H1 (cell line): ENCODE measurements around the gene FAM83B. TPM values are rescaled to one million over a fixed set of nuclear protein-coding genes. Genes with fewer than 3 reads are reported as not detected.

Experiments used
- CTCF ChIA-PET: fragments of 300-600 bp; sonication (Branson Sonifier 250); formaldehyde crosslinking; loops from one replicate; lab custom pipeline; 2021; ENCODE audit not compliant: partially characterized antibody; lab: Charles Lee
- POLR2A ChIA-PET: fragments of 300-600 bp; sonication (Branson Sonifier 250); formaldehyde crosslinking; loops from one replicate; lab custom pipeline; 2021; ENCODE audit warnings: inconsistent platforms; ENCODE audit not compliant: partially characterized antibody; lab: Charles Lee
- DNase-seq, 2 experiments: peaks; one replicate each; pipeline versions ENCODE4 v3.0.0 to v3.0.0-alpha.2; 2010 to 2022; ENCODE audit warnings: low spot score in 2 of 2, low read depth in 1 of 2, mixed read lengths in 1 of 2
- FAIRE-seq: peaks from 2 replicates; lab custom pipeline; 2011; peaks lifted over from hg19 to GRCh38; lab: Jason Lieb, UNC
- H2AFZ ChIP-seq: 2 replicates; pipeline ENCODE4 v1.8.1; 2012; ENCODE audit warnings: low read length, inconsistent platforms
- H2AK5ac ChIP-seq: 2 replicates; pipeline ENCODE4 v1.6.1; 2013; ENCODE audit warnings: low read depth, low read length
- H2BK120ac ChIP-seq: replicated peaks from 2 replicates; pipeline ENCODE3; 2013; ENCODE audit warnings: low read depth, low read length, inconsistent platforms
- H2BK12ac ChIP-seq: 2 replicates; pipeline ENCODE4 v1.6.1; 2013; ENCODE audit warnings: low read depth, low read length
- H2BK15ac ChIP-seq: 2 replicates; pipeline ENCODE4 v1.6.1; 2013; ENCODE audit warnings: low read length
- H2BK20ac ChIP-seq: 2 replicates; pipeline ENCODE4 v1.6.1; 2013; ENCODE audit warnings: low read length
- H2BK5ac ChIP-seq: 2 replicates; pipeline ENCODE4 v1.6.1; 2013; ENCODE audit warnings: low read depth, low read length
- H3K14ac ChIP-seq: 2 replicates; pipeline ENCODE4 v1.6.1; 2013; ENCODE audit warnings: inconsistent platforms; ENCODE audit not compliant: insufficient read length
- H3K18ac ChIP-seq: 2 replicates; pipeline ENCODE4 v1.6.1; 2013; ENCODE audit warnings: low read length; ENCODE audit errors: extremely low read depth
- H3K23ac ChIP-seq: 2 replicates; pipeline ENCODE4 v1.6.1; 2013; ENCODE audit warnings: inconsistent platforms; ENCODE audit not compliant: insufficient read length
- H3K23me2 ChIP-seq: 2 replicates; pipeline ENCODE4 v1.6.1; 2013; ENCODE audit warnings: low read depth, low read length
- H3K27ac ChIP-seq: 2 replicates; pipeline ENCODE4 v1.6.1; 2011; ENCODE audit warnings: low read depth, low read length, inconsistent platforms
- H3K27me3 ChIP-seq, 4 experiments: replicated peaks in 1 of 4; 1 replicate in 1 of 4; 2 replicates in 3 of 4; pipeline versions ENCODE4 v1.6.1 to v1.8.1; 2011 to 2013; ENCODE audit warnings: low read length in 3 of 4, mild to moderate bottlenecking in 3 of 4, inconsistent platforms in 2 of 4, mixed read lengths in 2 of 4, moderate library complexity in 1 of 4; ENCODE audit not compliant: control insufficient read depth in 3 of 4, insufficient read depth in 3 of 4; ENCODE audit errors: extremely low read depth in 1 of 4
- H3K36me3 ChIP-seq, 4 experiments: 2 replicates each; pipeline versions ENCODE4 v1.6.1 to v1.8.1; 2011 to 2013; ENCODE audit warnings: mild to moderate bottlenecking in 4 of 4, low read length in 3 of 4, moderate library complexity in 2 of 4, control low read depth in 1 of 4, inconsistent platforms in 1 of 4; ENCODE audit not compliant: insufficient read depth in 4 of 4, control insufficient read depth in 2 of 4
- H3K4ac ChIP-seq: replicated peaks from 2 replicates; pipeline ENCODE3; 2013; ENCODE audit warnings: low read length, low read depth, mixed read lengths, inconsistent platforms; ENCODE audit not compliant: insufficient read length
- H3K4me1 ChIP-seq, 4 experiments: replicated peaks in 1 of 4; 1 replicate in 1 of 4; 2 replicates in 3 of 4; pipeline versions ENCODE4 v1.6.1 to v1.8.1; 2011 to 2013; ENCODE audit warnings: low read length in 3 of 4, inconsistent platforms in 2 of 4, mixed read lengths in 1 of 4; ENCODE audit not compliant: insufficient read depth in 4 of 4, control insufficient read depth in 3 of 4
- H3K4me2 ChIP-seq, 2 experiments: 2 replicates each; pipeline versions ENCODE4 v1.6.1 to v1.8.1; 2011 to 2013; ENCODE audit warnings: low read depth in 2 of 2, low read length in 2 of 2, control low read depth in 1 of 2, inconsistent platforms in 1 of 2, mild to moderate bottlenecking in 1 of 2; ENCODE audit not compliant: insufficient read depth in 1 of 2
- H3K4me3 ChIP-seq, 4 experiments: fragments of 200-600, 300-600 bp in 1 of 4; sonication (generic), shearing (Covaris generic), sonication (Bioruptor Twin) in 1 of 4; 2 replicates each; pipeline versions ENCODE4 v1.5.1 to v1.8.1; 2011 to 2016; ENCODE audit warnings: low read length in 4 of 4, low read depth in 3 of 4, control low read depth in 2 of 4, inconsistent platforms in 2 of 4, mild to moderate bottlenecking in 2 of 4, mixed read lengths in 1 of 4, moderate library complexity in 1 of 4; ENCODE audit not compliant: insufficient read depth in 2 of 4; ENCODE audit errors: extremely low read depth in 1 of 4
- H3K56ac ChIP-seq: replicated peaks from 2 replicates; pipeline ENCODE3; 2013; ENCODE audit warnings: low read depth, mild to moderate bottlenecking, mixed read lengths, low read length, inconsistent platforms; ENCODE audit not compliant: insufficient read length
- H3K79me1 ChIP-seq: 2 replicates; pipeline ENCODE4 v1.6.1; 2013; ENCODE audit warnings: low read depth, low read length, control low read depth
- H3K79me2 ChIP-seq, 2 experiments: 2 replicates each; pipeline versions ENCODE4 v1.6.1 to v1.8.1; 2012 to 2013; ENCODE audit warnings: low read length in 2 of 2, mild to moderate bottlenecking in 2 of 2, inconsistent platforms in 1 of 2; ENCODE audit not compliant: insufficient read depth in 2 of 2, control insufficient read depth in 1 of 2
- H3K9ac ChIP-seq, 4 experiments: replicated peaks in 1 of 4; 1 replicate in 1 of 4; 2 replicates in 3 of 4; pipeline versions ENCODE4 v1.6.1 to v1.8.1; 2011 to 2013; ENCODE audit warnings: low read depth in 3 of 4, low read length in 3 of 4, control low read depth in 2 of 4, mild to moderate bottlenecking in 2 of 4, moderate library complexity in 2 of 4, inconsistent platforms in 1 of 4; ENCODE audit errors: extremely low read depth in 1 of 4
- H3K9me3 ChIP-seq, 2 experiments: 2 replicates each; pipeline versions ENCODE4 v1.6.1 to v1.8.1; 2012 to 2013; ENCODE audit warnings: mild to moderate bottlenecking in 2 of 2, moderate library complexity in 2 of 2, control low read depth in 1 of 2, inconsistent platforms in 1 of 2, low read depth in 1 of 2, low read length in 1 of 2, mixed read lengths in 1 of 2; ENCODE audit not compliant: insufficient read depth in 2 of 2
- H4K20me1 ChIP-seq, 2 experiments: replicated peaks in 1 of 2; 2 replicates each; pipeline versions ENCODE3 to v1.8.1; 2011 to 2013; ENCODE audit warnings: inconsistent platforms in 2 of 2, low read length in 2 of 2, mild to moderate bottlenecking in 1 of 2; ENCODE audit not compliant: insufficient read depth in 2 of 2, control insufficient read depth in 1 of 2
- H4K5ac ChIP-seq: 2 replicates; pipeline ENCODE4 v1.6.1; 2013; ENCODE audit warnings: low read length, low read depth, mixed read lengths, inconsistent platforms; ENCODE audit not compliant: insufficient read length
- H4K8ac ChIP-seq: 2 replicates; pipeline ENCODE4 v1.8.0; 2013; ENCODE audit warnings: mild to moderate bottlenecking, moderate library complexity, low read length, inconsistent platforms; ENCODE audit not compliant: insufficient read depth; ENCODE audit errors: extremely low read depth
- H4K91ac ChIP-seq: replicated peaks from 2 replicates; pipeline ENCODE3; 2013; ENCODE audit warnings: low read length, mixed read lengths, inconsistent platforms; ENCODE audit not compliant: insufficient read length
- CTCF ChIP-seq, 3 experiments: IDR thresholded peaks; 1 replicate in 2 of 3; 2 replicates in 1 of 3; pipeline versions ENCODE4 v1.5.1 to v1.6.1; 2011; ENCODE audit warnings: low read length in 3 of 3, mild to moderate bottlenecking in 3 of 3, inconsistent platforms in 2 of 3, low read depth in 1 of 3, moderate library complexity in 1 of 3; ENCODE audit not compliant: insufficient read depth in 1 of 3; ENCODE audit errors: control extremely low read depth in 1 of 3
- FOSL1 ChIP-seq: IDR thresholded peaks from 2 replicates; pipeline ENCODE4 v1.6.1; 2011; ENCODE audit warnings: mild to moderate bottlenecking, low read depth, low read length, moderate library complexity; ENCODE audit not compliant: insufficient read depth
- HDAC2 ChIP-seq, 2 experiments: fragments of 300-600 bp in 1 of 2; sonication (generic) in 1 of 2; IDR thresholded peaks; 2 replicates each; pipeline ENCODE4 v1.6.1; 2011 to 2012; ENCODE audit warnings: low read depth in 2 of 2, low read length in 2 of 2, mild to moderate bottlenecking in 2 of 2, moderate library complexity in 2 of 2, borderline replicate concordance in 1 of 2, inconsistent platforms in 1 of 2
- RAD21 ChIP-seq, 2 experiments: IDR thresholded peaks in 1 of 2; conservative IDR thresholded peaks in 1 of 2; 2 replicates each; pipeline ENCODE4 v1.6.1; 2011; ENCODE audit warnings: low read depth in 2 of 2, low read length in 2 of 2, improper control_type of control experiment in 1 of 2, inconsistent platforms in 1 of 2, mild to moderate bottlenecking in 1 of 2, moderate library complexity in 1 of 2
- RXRA ChIP-seq: IDR thresholded peaks from 2 replicates; pipeline ENCODE4 v1.6.1; 2011; ENCODE audit warnings: low read depth, mild to moderate bottlenecking, low read length, moderate library complexity; ENCODE audit not compliant: insufficient read depth
- polyA plus RNA-seq, 7 experiments: library from polyadenylated mRNA; depleted of rRNA in 3 of 7; stranded (reverse) in 5 of 7; unstranded in 2 of 7; fragments of >200 nt in 5 of 7; fragments of 200-250 nt in 2 of 7; gene quantifications; 1 replicate in 5 of 7; 2 replicates in 1 of 7; 4 replicates in 1 of 7; pipeline versions ENCODE4 v1.2.1 to v1.2.3, GENCODE V29; 2011 to 2013; ENCODE audit warnings: missing spikeins in 2 of 7, mixed read lengths in 2 of 7
- total RNA-seq: library from RNA; stranded (reverse); fragmentation: NEBNext Ultra II Directional; extraction: Animal tissue kit (Norgen Biotek cat#: 25700); gene quantifications from 2 replicates; pipeline ENCODE4 v1.2.1, GENCODE V29; 2021

FAM83B gene
- total and polyA plus RNA-seq, 2 of the 8 experiments (the other 6 are each of a cell fraction or from before 2014, with no cell fraction given) = 0.71 to 5.7 TPM

GRCh38 chr6:54987633-54988290, 141.2 kb downstream of the FAM83B start:
- H4K20me1 ChIP-seq = no peaks in the 10 kb centered on the region
- no peak overlapping the region for H4K5ac ChIP-seq
- ChIA-PET CTCF (interaction anchor here (1.1 kb wide), 1 partner anchor 54 kb away, joined by 3 read pairs; no protein-coding TSS in a partner anchor), POLR2A (no interaction called here)
- H3K9ac ChIP-seq = no peak overlapping the region
- H3K18ac ChIP-seq = no peak overlapping the region
- H3K36me3 ChIP-seq = no peaks in the 10 kb centered on the region
- no peaks in the 10 kb centered on the region for H3K27me3 ChIP-seq
- H3K79me1 ChIP-seq = no peaks in the 10 kb centered on the region
- H2BK120ac ChIP-seq = no peak overlapping the region
- no peak overlapping the region for H3K4me2 ChIP-seq
- no peak overlapping the region for H2BK5ac ChIP-seq
- no peaks in the 10 kb centered on the region for H3K9me3 ChIP-seq
- H4K8ac ChIP-seq = no peak overlapping the region
- no peaks in the 10 kb centered on the region for H3K23me2 ChIP-seq
- H4K91ac ChIP-seq = no peak overlapping the region
- no peak overlapping the region for H2AK5ac ChIP-seq
- TF ChIP-seq HDAC2 (IDR thresholded peaks at IDR 0.05; ENCODE audit: borderline replicate concordance in 1 of 2, low read depth in 2 of 2, low read length in 2 of 2) (no peak), FOSL1 (no peak), RAD21 (IDR thresholded peaks at IDR 0.05 in 1 of 2, conservative IDR thresholded peaks at IDR 0.05 in 1 of 2; ENCODE audit: low read depth in 2 of 2, low read length in 2 of 2) (no peak), CTCF (IDR thresholded peaks at IDR 0.05; ENCODE audit: control extremely low read depth in 1 of 3, insufficient read depth in 1 of 3, low read depth in 1 of 3, low read length in 3 of 3) (no peak), RXRA (no peak)
- H3K23ac ChIP-seq = no peak overlapping the region
- no peak overlapping the region for H2BK12ac ChIP-seq
- no peak overlapping the region for H3K27ac ChIP-seq
- H3K56ac ChIP-seq = no peak overlapping the region
- FAIRE-seq = no peak
- H3K14ac ChIP-seq = no peak overlapping the region
- H2BK15ac ChIP-seq = no peak overlapping the region
- no peaks in the 10 kb centered on the region for H3K79me2 ChIP-seq
- no peak for DNase-seq
- no peaks in the 10 kb centered on the region for H3K4me1 ChIP-seq
- no peak overlapping the region for H3K4ac ChIP-seq
- H3K4me3 ChIP-seq = no peak overlapping the region
- no peak overlapping the region for H2AFZ ChIP-seq
- H2BK20ac ChIP-seq = no peak overlapping the region
